ENCODE measurements around the gene FLG2. TPM values are rescaled to one million over a fixed set of nuclear protein-coding genes. Genes with fewer than 3 reads are reported as not detected.
"Not testable (repeated sequence)": the region's sequence is repeated elsewhere in the genome, so short reads cannot be mapped to it uniquely, and the experiment has no call there.

FLG2 gene
- total and polyA plus RNA-seq, 2 experiments from 2014 or later, result not detected

DNA sequence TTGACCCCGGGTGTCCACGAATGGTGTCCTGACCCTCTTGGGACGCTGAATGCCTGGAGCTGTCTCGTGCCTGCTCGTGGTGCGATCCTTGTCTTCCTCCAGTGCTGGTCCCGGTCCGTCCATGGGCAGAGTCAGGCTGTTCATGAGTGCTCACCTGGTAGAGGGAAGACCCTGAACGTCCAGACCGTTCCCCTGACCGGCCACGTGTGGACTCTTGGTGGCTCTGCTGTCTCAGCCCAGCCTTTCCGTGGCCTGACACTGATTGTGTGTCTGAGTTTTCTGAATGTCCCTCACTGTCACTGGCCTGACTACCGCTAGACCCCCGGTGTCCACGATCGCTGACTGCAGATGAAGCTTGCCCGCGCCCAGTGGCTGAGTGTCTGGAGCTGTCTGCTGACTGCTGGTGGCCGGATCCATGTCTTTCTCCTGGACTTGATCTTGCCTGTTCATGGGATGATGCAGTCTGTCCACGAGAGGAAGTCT lies 46.4 kb downstream of the FLG2 start:
- 88% methylated on average over 21 of the region's 21 CpGs for WGBS (ENCODE audit: low lambda C conversion rate, missing lambda C conversion rate)
- H3K9me2 ChIP-seq (replicated peaks; ENCODE audit: insufficient read depth), result no peaks in the 10 kb centered on the region
- no peak overlapping the region for H3K4me3 ChIP-seq
- TF ChIP-seq EZH2 (IDR thresholded peaks at IDR 0.05; ENCODE audit: borderline replicate concordance) (no peak), EZH2phosphoT487 (IDR thresholded peaks at IDR 0.05; ENCODE audit: low read depth, severe bottlenecking, unreplicated experiment) (no peak)
- TF ChIP-seq, protein P1, sequence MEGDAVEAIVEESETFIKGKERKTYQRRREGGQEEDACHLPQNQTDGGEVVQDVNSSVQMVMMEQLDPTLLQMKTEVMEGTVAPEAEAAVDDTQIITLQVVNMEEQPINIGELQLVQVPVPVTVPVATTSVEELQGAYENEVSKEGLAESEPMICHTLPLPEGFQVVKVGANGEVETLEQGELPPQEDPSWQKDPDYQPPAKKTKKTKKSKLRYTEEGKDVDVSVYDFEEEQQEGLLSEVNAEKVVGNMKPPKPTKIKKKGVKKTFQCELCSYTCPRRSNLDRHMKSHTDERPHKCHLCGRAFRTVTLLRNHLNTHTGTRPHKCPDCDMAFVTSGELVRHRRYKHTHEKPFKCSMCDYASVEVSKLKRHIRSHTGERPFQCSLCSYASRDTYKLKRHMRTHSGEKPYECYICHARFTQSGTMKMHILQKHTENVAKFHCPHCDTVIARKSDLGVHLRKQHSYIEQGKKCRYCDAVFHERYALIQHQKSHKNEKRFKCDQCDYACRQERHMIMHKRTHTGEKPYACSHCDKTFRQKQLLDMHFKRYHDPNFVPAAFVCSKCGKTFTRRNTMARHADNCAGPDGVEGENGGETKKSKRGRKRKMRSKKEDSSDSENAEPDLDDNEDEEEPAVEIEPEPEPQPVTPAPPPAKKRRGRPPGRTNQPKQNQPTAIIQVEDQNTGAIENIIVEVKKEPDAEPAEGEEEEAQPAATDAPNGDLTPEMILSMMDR (IDR thresholded peaks at IDR 0.05; ENCODE audit: poor library complexity), result no peak
- no peak overlapping the region for H3K27ac ChIP-seq
- H3K4me1 ChIP-seq (ENCODE audit: insufficient read depth), result no peaks in the 10 kb centered on the region
- H3K27me3 ChIP-seq, result no peaks in the 10 kb centered on the region
- no peak overlapping the region for H2AFZ ChIP-seq
- no peak for DNase-seq (ENCODE audit: low spot score)
- H3K79me2 ChIP-seq, result no peaks in the 10 kb centered on the region
- no peaks in the 10 kb centered on the region for H3K36me3 ChIP-seq (replicated peaks; ENCODE audit: insufficient read depth, low read depth)
- H3K4me2 ChIP-seq, result no peak overlapping the region
- H3K9me3 ChIP-seq (ENCODE audit: low read depth), result no peaks in the 10 kb centered on the region
- H4K20me1 ChIP-seq (ENCODE audit: insufficient read depth, poor library complexity, severe bottlenecking), result no peaks in the 10 kb centered on the region

DNA sequence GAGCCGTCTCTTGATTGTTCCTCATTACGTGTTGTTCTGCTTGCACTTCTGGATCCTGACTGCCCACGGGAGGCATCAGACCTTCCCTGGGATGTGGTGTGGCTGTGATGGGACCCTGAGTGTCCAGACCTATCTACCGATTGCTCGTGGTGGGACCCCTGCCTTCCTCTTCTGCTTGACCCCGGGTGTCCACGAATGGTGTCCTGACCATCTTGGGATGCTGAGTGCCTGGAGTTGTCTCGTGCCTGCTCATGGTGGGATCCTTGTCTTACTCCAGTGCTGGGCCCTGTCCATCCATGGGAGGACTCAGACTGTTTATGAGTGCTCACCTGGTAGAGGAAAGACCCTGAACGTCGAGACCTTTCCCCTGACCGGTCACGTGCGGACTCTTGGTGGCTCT lies 47.6 kb downstream of the FLG2 start:
- not testable (repeated sequence) for H3K27me3 ChIP-seq; H3K4me1 ChIP-seq (ENCODE audit: insufficient read depth); H3K79me2 ChIP-seq; H3K27ac ChIP-seq; H3K36me3 ChIP-seq (replicated peaks; ENCODE audit: insufficient read depth, low read depth); H3K4me2 ChIP-seq; H4K20me1 ChIP-seq (ENCODE audit: insufficient read depth, poor library complexity, severe bottlenecking); H3K9me2 ChIP-seq (replicated peaks; ENCODE audit: insufficient read depth); H2AFZ ChIP-seq; DNase-seq (ENCODE audit: low spot score); H3K9me3 ChIP-seq (ENCODE audit: low read depth); H3K4me3 ChIP-seq
- WGBS (ENCODE audit: low lambda C conversion rate, missing lambda C conversion rate), result 82% methylated on average over 13 of the region's 13 CpGs

DNA sequence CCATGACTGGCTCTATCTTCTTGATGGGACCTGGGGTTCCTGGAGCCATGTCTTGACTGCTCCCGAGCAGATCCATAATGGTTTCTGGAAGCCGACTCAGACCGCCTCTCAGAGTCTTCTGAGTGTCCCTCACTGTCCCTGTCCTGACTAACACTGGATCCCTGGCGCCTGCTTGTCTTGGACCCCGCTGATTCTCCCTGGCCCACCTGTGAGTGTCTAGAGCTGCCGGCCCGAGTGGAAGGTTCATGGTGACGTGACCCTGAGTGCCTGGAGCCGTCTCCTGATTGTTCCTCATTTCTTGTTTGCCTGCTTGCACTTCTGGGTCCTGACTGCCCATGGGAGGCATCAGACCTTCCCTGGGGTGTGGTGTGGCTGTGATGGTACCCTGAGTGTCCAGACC lies 49.9 kb downstream of the FLG2 start:
- 92% methylated on average over 9 of the region's 9 CpGs for WGBS (ENCODE audit: low lambda C conversion rate, missing lambda C conversion rate)
- Histone ChIP-seq H2AFZ (no peak overlapping the region), H3K27me3 (no peaks in the 10 kb centered on the region), H4K20me1 (ENCODE audit: insufficient read depth, poor library complexity, severe bottlenecking) (no peaks in the 10 kb centered on the region), H3K4me3 (no peak overlapping the region), H3K79me2 (no peaks in the 10 kb centered on the region), H3K27ac (no peak overlapping the region), H3K4me1 (ENCODE audit: insufficient read depth) (no peaks in the 10 kb centered on the region), H3K9me3 (ENCODE audit: low read depth) (no peaks in the 10 kb centered on the region), H3K36me3 (replicated peaks; ENCODE audit: insufficient read depth, low read depth) (no peaks in the 10 kb centered on the region), H3K9me2 (replicated peaks; ENCODE audit: insufficient read depth) (no peaks in the 10 kb centered on the region), H3K4me2 (no peak overlapping the region)
- DNase-seq (ENCODE audit: low spot score), result no peak
- TF ChIP-seq EZH2phosphoT487 (IDR thresholded peaks at IDR 0.05; ENCODE audit: low read depth, severe bottlenecking, unreplicated experiment), result no peak
- TF ChIP-seq EZH2 (IDR thresholded peaks at IDR 0.05; ENCODE audit: borderline replicate concordance), result no peak
- TF ChIP-seq, protein P1 (IDR thresholded peaks at IDR 0.05; ENCODE audit: poor library complexity), result no peak

DNA sequence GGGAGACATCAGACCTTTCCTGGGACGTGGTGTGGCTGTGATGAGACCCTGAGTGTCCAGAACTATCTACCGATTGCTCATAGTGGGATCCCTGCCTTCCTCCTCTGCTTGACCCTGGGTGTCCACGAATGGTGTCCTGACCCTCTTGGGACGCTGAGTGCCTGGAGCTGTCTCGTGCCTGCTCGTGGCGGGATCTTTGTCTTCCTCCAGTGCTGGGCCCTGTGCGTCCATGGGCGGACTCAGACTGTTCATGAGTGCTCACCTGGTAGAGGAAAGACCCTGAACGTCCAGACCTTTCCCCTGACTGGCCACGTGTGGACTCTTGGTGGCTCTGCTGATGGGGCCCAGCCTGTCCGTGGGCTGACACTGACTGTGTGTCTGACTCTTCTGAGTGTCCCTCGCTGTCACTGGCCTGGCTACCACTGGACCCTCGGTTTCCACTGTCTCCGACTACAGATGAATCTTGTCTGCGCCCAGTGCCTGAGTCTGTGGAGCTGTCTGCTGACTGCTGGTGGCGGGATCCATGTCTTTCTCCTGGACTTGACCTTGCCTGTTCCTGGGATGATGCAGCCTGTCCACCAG lies 50.4 kb downstream of the FLG2 start:
- WGBS (ENCODE audit: low lambda C conversion rate, missing lambda C conversion rate), result 79% methylated on average over 17 of the region's 17 CpGs
- H3K4me2 ChIP-seq; H3K4me3 ChIP-seq; H4K20me1 ChIP-seq (ENCODE audit: insufficient read depth, poor library complexity, severe bottlenecking); H3K79me2 ChIP-seq; H3K4me1 ChIP-seq (ENCODE audit: insufficient read depth); H3K27me3 ChIP-seq; H3K36me3 ChIP-seq (replicated peaks; ENCODE audit: insufficient read depth, low read depth); H3K27ac ChIP-seq; DNase-seq (ENCODE audit: low spot score); H3K9me2 ChIP-seq (replicated peaks; ENCODE audit: insufficient read depth); H3K9me3 ChIP-seq (ENCODE audit: low read depth); H2AFZ ChIP-seq: not testable (repeated sequence)

DNA sequence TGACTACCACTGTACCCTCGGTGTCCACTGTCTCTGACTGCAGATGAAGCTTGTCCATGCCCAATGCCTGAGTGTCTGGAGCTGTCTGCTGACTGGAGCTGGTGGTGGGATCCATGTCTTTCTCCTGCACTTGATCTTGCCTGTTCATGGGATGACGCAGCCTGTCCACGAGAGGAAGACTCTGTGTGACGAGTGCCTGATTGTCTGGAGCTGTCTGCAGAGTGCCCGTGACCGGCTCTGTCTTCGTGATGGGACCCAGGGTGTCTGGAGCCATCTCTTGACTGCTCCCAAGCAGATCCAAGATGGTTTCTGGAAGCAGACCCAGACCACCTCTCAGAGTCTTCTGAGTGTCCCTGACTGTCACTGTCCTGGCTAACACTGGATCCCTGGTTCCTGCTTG lies 51.0 kb downstream of the FLG2 start:
- H4K20me1 ChIP-seq (ENCODE audit: insufficient read depth, poor library complexity, severe bottlenecking); H3K9me3 ChIP-seq (ENCODE audit: low read depth); DNase-seq (ENCODE audit: low spot score); H3K79me2 ChIP-seq; H3K27ac ChIP-seq; H3K4me1 ChIP-seq (ENCODE audit: insufficient read depth); H2AFZ ChIP-seq; H3K36me3 ChIP-seq (replicated peaks; ENCODE audit: insufficient read depth, low read depth); H3K27me3 ChIP-seq; H3K4me3 ChIP-seq; H3K9me2 ChIP-seq (replicated peaks; ENCODE audit: insufficient read depth); H3K4me2 ChIP-seq: not testable (repeated sequence)
- whole genome bisulfite sequencing (ENCODE audit: low lambda C conversion rate, missing lambda C conversion rate), result 68% methylated on average over 7 of the region's 7 CpGs

DNA sequence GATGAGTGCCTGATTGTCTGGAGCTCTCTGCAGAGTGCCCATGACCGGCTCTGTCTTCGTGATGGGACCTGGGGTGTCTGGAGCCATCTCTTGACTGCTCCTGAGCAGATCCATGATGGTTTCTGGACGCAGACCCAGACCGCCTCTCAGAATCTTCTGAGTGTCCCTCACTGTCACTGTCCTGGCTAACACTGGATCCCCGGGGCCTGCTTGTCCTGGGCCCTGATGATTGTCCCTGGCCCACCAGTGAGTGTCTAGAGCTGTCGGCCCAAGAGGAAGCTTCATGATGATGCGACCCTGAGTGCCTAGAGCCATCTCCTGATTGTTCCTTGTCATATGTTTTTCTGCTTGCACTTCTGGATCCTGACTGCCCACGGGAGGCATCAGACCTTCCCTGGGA lies 51.8 kb downstream of the FLG2 start:
- H3K9me3 ChIP-seq (ENCODE audit: low read depth); H3K4me2 ChIP-seq; H3K79me2 ChIP-seq; H3K27me3 ChIP-seq; H3K36me3 ChIP-seq (replicated peaks; ENCODE audit: insufficient read depth, low read depth); H3K4me3 ChIP-seq; DNase-seq (ENCODE audit: low spot score); H3K4me1 ChIP-seq (ENCODE audit: insufficient read depth); H3K27ac ChIP-seq; H3K9me2 ChIP-seq (replicated peaks; ENCODE audit: insufficient read depth); H2AFZ ChIP-seq; H4K20me1 ChIP-seq (ENCODE audit: insufficient read depth, poor library complexity, severe bottlenecking): not testable (repeated sequence)
- 78% methylated on average over 8 of the region's 8 CpGs for WGBS (ENCODE audit: low lambda C conversion rate, missing lambda C conversion rate)

DNA sequence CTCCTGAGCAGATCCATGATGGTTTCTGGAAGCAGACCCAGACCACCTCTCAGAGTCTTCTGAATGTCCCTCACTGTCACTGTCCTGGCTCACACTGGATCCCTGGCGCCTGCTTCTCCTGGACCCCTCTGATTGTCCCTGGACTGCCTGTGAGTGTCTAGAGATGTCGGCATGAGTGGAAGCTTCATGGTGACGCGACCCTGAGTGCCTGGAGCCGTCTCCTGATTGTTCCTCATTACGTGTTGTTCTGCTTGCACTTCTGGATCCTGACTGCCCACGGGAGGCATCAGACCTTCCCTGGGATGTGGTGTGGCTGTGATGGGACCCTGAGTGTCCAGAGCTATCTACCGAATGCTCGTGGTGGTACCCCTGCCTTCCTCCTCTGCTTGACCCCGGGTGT lies 53.7 kb downstream of the FLG2 start:
- H3K4me1 ChIP-seq (ENCODE audit: insufficient read depth); H4K20me1 ChIP-seq (ENCODE audit: insufficient read depth, poor library complexity, severe bottlenecking); H3K36me3 ChIP-seq (replicated peaks; ENCODE audit: insufficient read depth, low read depth); H3K27ac ChIP-seq; H3K4me3 ChIP-seq; H3K27me3 ChIP-seq; H3K9me3 ChIP-seq (ENCODE audit: low read depth); H3K79me2 ChIP-seq; H3K4me2 ChIP-seq; DNase-seq (ENCODE audit: low spot score); H2AFZ ChIP-seq; H3K9me2 ChIP-seq (replicated peaks; ENCODE audit: insufficient read depth): not testable (repeated sequence)
- WGBS (ENCODE audit: low lambda C conversion rate, missing lambda C conversion rate), result 80% methylated on average over 10 of the region's 10 CpGs
